ENCODE data around the gene CD48. TPM values are rescaled to one million over a fixed set of nuclear protein-coding genes. Genes with fewer than 3 reads are reported as not detected.
"Not testable (repeated sequence)": the region's sequence is repeated elsewhere in the genome, so short reads cannot be mapped to it uniquely, and the experiment has no call there.

CD48 gene
- total RNA-seq, 2 experiments from 2014 or later = 131 to 150 TPM

DNA sequence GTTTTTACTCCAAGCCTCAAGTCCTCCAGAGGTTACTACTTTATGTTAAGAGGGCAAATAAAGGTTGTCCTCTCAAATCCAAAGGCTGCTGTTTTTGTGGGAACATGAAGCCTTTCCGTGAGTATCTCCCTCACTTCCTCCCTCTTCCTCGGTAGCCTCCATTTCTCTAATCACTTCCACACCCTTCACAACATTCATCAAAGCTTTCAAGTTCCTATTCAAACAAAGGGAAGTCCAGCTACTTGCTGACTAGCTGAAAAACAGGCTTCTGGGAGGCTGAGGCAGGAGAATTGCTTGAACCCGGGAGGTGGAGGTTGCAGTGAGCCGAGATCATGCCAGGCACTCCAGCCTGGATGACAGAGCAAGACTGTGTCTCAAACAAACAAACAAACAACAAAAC lies 6.6 kb upstream of the CD48 start:
- Histone ChIP-seq H3K27ac (ENCODE audit: low read depth, low read length, poor library complexity, severe bottlenecking) (no peak overlapping the region), H4K20me1 (ENCODE audit: insufficient read depth, low read length) (no peaks in the 10 kb centered on the region), H3K4me1 (ENCODE audit: insufficient read depth, low read length, poor library complexity, severe bottlenecking) (peaks cover 14% of the 10 kb centered on the region), H3K9me2 (ENCODE audit: insufficient read depth, low read length) (no peaks in the 10 kb centered on the region), H3K9me3 (ENCODE audit: low read length) (peaks cover 5% of the 10 kb centered on the region; the same call in 1 of the 2 replicates), H3K4me2 (ENCODE audit: low read length) (no peak overlapping the region), H2AFZ (ENCODE audit: low read length) (no peak overlapping the region), H3K79me2 (ENCODE audit: insufficient read depth, low read depth, low read length) (peaks cover 4% of the 10 kb centered on the region; the same call in 1 of the 2 replicates), H3K4me3 (ENCODE audit: low read depth, low read length, poor library complexity, severe bottlenecking) (no peak overlapping the region), H3K36me3 (ENCODE audit: insufficient read depth, low read length) (no peaks in the 10 kb centered on the region; the same call in 1 of the 2 replicates)
- no peak for DNase-seq (ENCODE audit: low spot score)
- no TSS peak for BruUV-seq (replicated peaks)
- intact Hi-C loops (cut with micrococcal nuclease; ENCODE audit: unreplicated experiment) = no loop called here
- TF ChIP-seq, protein P1, sequence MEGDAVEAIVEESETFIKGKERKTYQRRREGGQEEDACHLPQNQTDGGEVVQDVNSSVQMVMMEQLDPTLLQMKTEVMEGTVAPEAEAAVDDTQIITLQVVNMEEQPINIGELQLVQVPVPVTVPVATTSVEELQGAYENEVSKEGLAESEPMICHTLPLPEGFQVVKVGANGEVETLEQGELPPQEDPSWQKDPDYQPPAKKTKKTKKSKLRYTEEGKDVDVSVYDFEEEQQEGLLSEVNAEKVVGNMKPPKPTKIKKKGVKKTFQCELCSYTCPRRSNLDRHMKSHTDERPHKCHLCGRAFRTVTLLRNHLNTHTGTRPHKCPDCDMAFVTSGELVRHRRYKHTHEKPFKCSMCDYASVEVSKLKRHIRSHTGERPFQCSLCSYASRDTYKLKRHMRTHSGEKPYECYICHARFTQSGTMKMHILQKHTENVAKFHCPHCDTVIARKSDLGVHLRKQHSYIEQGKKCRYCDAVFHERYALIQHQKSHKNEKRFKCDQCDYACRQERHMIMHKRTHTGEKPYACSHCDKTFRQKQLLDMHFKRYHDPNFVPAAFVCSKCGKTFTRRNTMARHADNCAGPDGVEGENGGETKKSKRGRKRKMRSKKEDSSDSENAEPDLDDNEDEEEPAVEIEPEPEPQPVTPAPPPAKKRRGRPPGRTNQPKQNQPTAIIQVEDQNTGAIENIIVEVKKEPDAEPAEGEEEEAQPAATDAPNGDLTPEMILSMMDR (conservative IDR thresholded peaks at IDR 0.05; ENCODE audit: low read length) = no peak
- TF ChIP-seq EZH2phosphoT487 (IDR thresholded peaks at IDR 0.05; ENCODE audit: borderline replicate concordance, low read depth, low read length) = no peak
- POLR2A ChIA-PET = no interaction called here
- CTCF ChIA-PET (ENCODE audit: unreplicated experiment) = no interaction called here

DNA sequence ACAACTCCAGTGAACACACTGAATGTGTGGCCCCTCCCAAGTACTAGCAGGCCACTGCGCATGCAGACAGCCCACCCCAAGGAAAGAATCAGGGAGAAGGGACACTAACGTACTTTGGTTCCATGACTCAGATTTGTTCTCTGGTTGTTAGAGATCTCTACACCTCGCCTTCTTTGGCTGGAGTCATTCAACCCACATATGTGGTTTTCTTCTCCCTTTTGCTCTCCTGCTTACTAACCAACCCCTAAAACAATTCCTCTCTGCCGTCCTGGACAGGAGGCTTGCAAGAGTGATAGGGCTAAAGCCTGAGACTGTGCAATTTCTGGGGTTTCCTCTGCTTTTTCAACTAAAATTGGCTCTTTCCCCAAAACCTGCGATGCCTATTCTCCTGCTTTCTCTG lies 5.7 kb upstream of the CD48 start:
- no peaks in the 10 kb centered on the region for H4K20me1 ChIP-seq (ENCODE audit: insufficient read depth, low read length)
- CTCF ChIA-PET (ENCODE audit: unreplicated experiment) = no interaction called here
- peaks cover 5% of the 10 kb centered on the region; the same call in 1 of the 2 replicates for H3K9me3 ChIP-seq (ENCODE audit: low read length)
- peaks cover 13% of the 10 kb centered on the region; the same call in 1 of the 2 replicates for H3K79me2 ChIP-seq (ENCODE audit: insufficient read depth, low read depth, low read length)
- H3K4me2 ChIP-seq (ENCODE audit: low read length) = no peak overlapping the region
- no peak for DNase-seq (ENCODE audit: low spot score)
- TF ChIP-seq EZH2phosphoT487 (IDR thresholded peaks at IDR 0.05; ENCODE audit: borderline replicate concordance, low read depth, low read length) = no peak
- TF ChIP-seq, protein P1 (conservative IDR thresholded peaks at IDR 0.05; ENCODE audit: low read length) = no peak
- no peak overlapping the region for H3K27ac ChIP-seq (ENCODE audit: low read depth, low read length, poor library complexity, severe bottlenecking)
- no TSS peak for BruUV-seq (replicated peaks)
- peaks cover 23% of the 10 kb centered on the region for H3K4me1 ChIP-seq (ENCODE audit: insufficient read depth, low read length, poor library complexity, severe bottlenecking)
- H3K36me3 ChIP-seq (ENCODE audit: insufficient read depth, low read length) = no peaks in the 10 kb centered on the region; the same call in 1 of the 2 replicates
- intact Hi-C loops (cut with micrococcal nuclease; ENCODE audit: unreplicated experiment) = no loop called here
- H3K9me2 ChIP-seq (ENCODE audit: insufficient read depth, low read length) = no peaks in the 10 kb centered on the region
- POLR2A ChIA-PET = no interaction called here
- H2AFZ ChIP-seq (ENCODE audit: low read length) = no peak overlapping the region
- H3K4me3 ChIP-seq (ENCODE audit: low read depth, low read length, poor library complexity, severe bottlenecking) = no peak overlapping the region

DNA sequence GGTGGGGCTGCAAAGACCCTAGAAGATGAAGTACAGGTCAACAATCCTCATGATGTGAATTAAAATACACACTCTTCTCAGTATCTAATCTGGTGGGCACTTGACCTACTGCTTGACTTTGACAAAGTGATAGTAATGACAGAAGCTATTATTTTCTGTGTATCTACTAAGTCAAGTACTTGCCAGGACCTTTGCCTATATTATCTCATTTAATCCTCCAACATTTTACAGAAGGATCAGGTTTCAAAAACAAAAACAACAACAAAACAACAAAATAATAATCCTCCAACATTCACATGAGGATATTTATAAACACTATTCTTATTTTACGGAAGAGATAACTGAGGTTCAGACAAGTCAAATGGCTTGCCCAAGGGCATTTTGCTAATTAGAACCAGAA lies 4.4 kb upstream of the CD48 start:
- Histone ChIP-seq H3K9me3 (ENCODE audit: low read length) (no peaks in the 10 kb centered on the region), H3K4me3 (ENCODE audit: low read depth, low read length, poor library complexity, severe bottlenecking) (no peak overlapping the region), H3K9me2 (ENCODE audit: insufficient read depth, low read length) (no peaks in the 10 kb centered on the region), H3K79me2 (ENCODE audit: insufficient read depth, low read depth, low read length) (peaks cover 26% of the 10 kb centered on the region), H3K36me3 (ENCODE audit: insufficient read depth, low read length) (no peaks in the 10 kb centered on the region), H3K4me2 (ENCODE audit: low read length) (no peak overlapping the region), H3K27ac (ENCODE audit: low read depth, low read length, poor library complexity, severe bottlenecking) (no peak overlapping the region), H4K20me1 (ENCODE audit: insufficient read depth, low read length) (no peaks in the 10 kb centered on the region), H2AFZ (ENCODE audit: low read length) (no peak overlapping the region), H3K4me1 (ENCODE audit: insufficient read depth, low read length, poor library complexity, severe bottlenecking) (peaks cover 27% of the 10 kb centered on the region)
- no TSS peak for BruUV-seq (replicated peaks)
- CTCF ChIA-PET (ENCODE audit: unreplicated experiment) = no interaction called here
- POLR2A ChIA-PET = interaction anchor here (0.8 to 1.4 kb wide), 3 partner anchors 9 to 32 kb away, joined by 3 to 6 read pairs (median 4); no protein-coding TSS in a partner anchor
- intact Hi-C loops (cut with micrococcal nuclease; ENCODE audit: unreplicated experiment) = no loop called here
- TF ChIP-seq, protein P1 (conservative IDR thresholded peaks at IDR 0.05; ENCODE audit: low read length) = no peak
- no peak for DNase-seq (ENCODE audit: low spot score)

DNA sequence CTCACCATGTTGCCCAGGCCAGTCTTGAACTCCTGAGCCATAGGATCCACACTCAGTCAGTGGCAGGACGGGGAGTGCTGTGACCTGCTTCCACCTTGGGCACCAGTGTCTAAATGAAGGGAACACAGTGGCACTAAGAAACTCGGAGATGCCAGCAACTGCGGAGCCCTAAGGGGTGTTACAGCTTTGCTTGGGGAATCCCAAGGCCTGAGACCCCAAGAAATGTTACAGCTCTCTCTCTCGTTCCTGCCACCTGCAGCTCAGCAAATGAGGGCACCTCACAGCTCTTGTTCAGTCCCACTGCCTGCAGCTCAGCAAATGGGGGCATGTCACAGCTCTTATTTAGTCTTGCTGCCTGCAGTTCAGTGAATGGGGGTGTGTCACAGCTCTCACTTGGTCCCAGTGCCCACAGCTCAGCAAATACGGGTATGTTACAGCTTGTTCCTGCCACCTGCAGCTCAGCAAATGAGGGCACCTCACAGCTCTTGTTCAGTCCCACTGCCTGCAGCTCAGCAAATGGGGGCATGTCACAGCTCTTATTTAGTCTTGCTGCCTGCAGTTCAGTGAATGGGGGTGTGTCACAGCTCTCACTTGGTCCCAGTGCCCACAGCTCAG lies 2.5 kb upstream of the CD48 start:
- POLR2A ChIA-PET = interaction anchor here (0.7 to 1.4 kb wide), 4 partner anchors 40 to 509 kb away, joined by 3 to 4 read pairs (median 3); partner anchors contain the start of gene PEA15
- H3K9me2 ChIP-seq (ENCODE audit: insufficient read depth, low read length); H4K20me1 ChIP-seq (ENCODE audit: insufficient read depth, low read length); H2AFZ ChIP-seq (ENCODE audit: low read length); H3K9me3 ChIP-seq (ENCODE audit: low read length); BruUV-seq (replicated peaks); H3K4me3 ChIP-seq (ENCODE audit: low read depth, low read length, poor library complexity, severe bottlenecking); DNase-seq (ENCODE audit: low spot score); H3K27ac ChIP-seq (ENCODE audit: low read depth, low read length, poor library complexity, severe bottlenecking); intact Hi-C loops (cut with micrococcal nuclease; ENCODE audit: unreplicated experiment): not testable (repeated sequence)
- Histone ChIP-seq H3K4me1 (ENCODE audit: insufficient read depth, low read length, poor library complexity, severe bottlenecking) (peaks cover 37% of the 10 kb centered on the region), H3K4me2 (ENCODE audit: low read length) (peak overlapping the region; percentile 13; the same call in 1 of the 2 replicates), H3K79me2 (ENCODE audit: insufficient read depth, low read depth, low read length) (peaks cover 45% of the 10 kb centered on the region), H3K36me3 (ENCODE audit: insufficient read depth, low read length) (peaks cover 14% of the 10 kb centered on the region; the same call in 1 of the 2 replicates)
- CTCF ChIA-PET (ENCODE audit: unreplicated experiment) = interaction anchor here (0.6 to 1.3 kb wide), 2 partner anchors 39 to 63 kb away, joined by 3 to 4 read pairs; no protein-coding TSS in a partner anchor

Data from OCI-LY7 (cell line).